Cerebellar cortex (tissue), 1 donor: ENCODE data around the gene ATRNL1.
"Not testable (repeated sequence)": the region's sequence is repeated elsewhere in the genome, so short reads cannot be mapped to it uniquely, and the experiment has no call there.

Experiments
- DNase-seq: peaks from one replicate; pipeline ENCODE4 v3.0.0-alpha.2; 2015; ENCODE audit warnings: low spot score

The ATRNL1 gene

GRCh38 chr10:115606741-115607140 is 513.6 kb downstream of the ATRNL1 start:
- no peak for DNase-seq

GRCh38 chr10:115624448-115624847 is 531.3 kb downstream of the ATRNL1 start:
- no peak for DNase-seq

GRCh38 chr10:115628616-115629015 is 535.5 kb downstream of the ATRNL1 start:
- no peak for DNase-seq

- DNase-seq, result no peak
Measured at GRCh38 chr10:115638246-115638645, 545.1 kb downstream of the ATRNL1 start.

- DNase-seq, result no peak
Measured at GRCh38 chr10:115649217-115649616, 556.1 kb downstream of the ATRNL1 start.

- no peak for DNase-seq
Measured at GRCh38 chr10:115653473-115653872, 560.3 kb downstream of the ATRNL1 start.

GRCh38 chr10:115654961-115655360 is 561.8 kb downstream of the ATRNL1 start:
- DNase-seq, result no peak

- no peak for DNase-seq
Measured at GRCh38 chr10:115657161-115657860, 564.1 kb downstream of the ATRNL1 start.

- DNase-seq, result no peak
Measured at GRCh38 chr10:115659616-115660015, 566.5 kb downstream of the ATRNL1 start.

GRCh38 chr10:115660391-115660790 is 567.2 kb downstream of the ATRNL1 start:
- DNase-seq, result no peak

- DNase-seq, result no peak
Measured at GRCh38 chr10:115662422-115662821, 569.3 kb downstream of the ATRNL1 start.

- DNase-seq, result no peak
Measured at GRCh38 chr10:115665549-115665948, 572.4 kb downstream of the ATRNL1 start.

GRCh38 chr10:115674496-115674895 is 581.3 kb downstream of the ATRNL1 start:
- no peak for DNase-seq

GRCh38 chr10:115696747-115697146 is 603.6 kb downstream of the ATRNL1 start:
- no peak for DNase-seq

- DNase-seq, result no peak
Measured at GRCh38 chr10:115706026-115706425, 612.9 kb downstream of the ATRNL1 start.

- DNase-seq, result peak; percentile 20
Measured at GRCh38 chr10:115706488-115707076, 613.4 kb downstream of the ATRNL1 start.

- DNase-seq, result no peak
Measured at GRCh38 chr10:115710136-115710535, 617.0 kb downstream of the ATRNL1 start.

- no peak for DNase-seq
Measured at GRCh38 chr10:115711306-115711705, 618.1 kb downstream of the ATRNL1 start.

GRCh38 chr10:115720121-115720520 is 627.0 kb downstream of the ATRNL1 start:
- DNase-seq, result no peak

- DNase-seq, result no peak
Measured at GRCh38 chr10:115727129-115727528, 634.0 kb downstream of the ATRNL1 start.

GRCh38 chr10:115744089-115744488 is 650.9 kb downstream of the ATRNL1 start:
- DNase-seq, result no peak

- DNase-seq, result no peak
Measured at GRCh38 chr10:115745943-115746342, 652.8 kb downstream of the ATRNL1 start.

- DNase-seq, result no peak
Measured at GRCh38 chr10:115747811-115748210, 654.6 kb downstream of the ATRNL1 start.

GRCh38 chr10:115758488-115758887 is 665.3 kb downstream of the ATRNL1 start:
- DNase-seq, result not testable (repeated sequence)
